ENCODE results near the gene SH3PXD2B.

GRCh38 chr5:172433513-172433912 lies 20.8 kb downstream of the SH3PXD2B start:
- TF ChIP-seq CTCF (IDR thresholded peaks at IDR 0.05; ENCODE audit: borderline replicate concordance, extremely low read depth, low read length, poor library complexity, severe bottlenecking), result no peak
- TF ChIP-seq EZH2 (IDR thresholded peaks at IDR 0.05; ENCODE audit: borderline replicate concordance, low read depth, low read length, severe bottlenecking), result no peak

All from DND-41 (cell line).